CD4-positive, alpha-beta T cell (primary cell): ENCODE data around the gene INSL3. TPM values are rescaled to one million over a fixed set of nuclear protein-coding genes. Genes with fewer than 3 reads are reported as not detected.
A peak's percentile ranks its signal among the peaks of the same experiment; 100 is the strongest.

Experiments
- ATAC-seq: fragments of 200-7000 bp; cut with Tn5 transposase; one replicate; pipeline ENCODE4 v1.10.0; 2022; ENCODE audit warnings: mild to moderate bottlenecking; ENCODE audit not compliant: poor library complexity
- CTCF ChIA-PET: fragments of 350-600 bp; sonication (Branson Sonifier 250); formaldehyde crosslinking; loops from one replicate; lab custom pipeline; 2021; ENCODE audit warnings: antibody characterized with exemption, inconsistent platforms; lab: Charles Lee
- POLR2A ChIA-PET: fragments of 350-600 bp; sonication (Branson Sonifier 250); formaldehyde crosslinking; loops from one replicate; lab custom pipeline; 2021; ENCODE audit warnings: antibody characterized with exemption, inconsistent platforms; lab: Charles Lee
- DNase-seq, 14 experiments: peaks; one replicate each; pipeline ENCODE4 v3.0.0-alpha.2; 2013 to 2020; ENCODE audit warnings: mixed read lengths in 2 of 14
- H3K27ac ChIP-seq, 2 donors: one replicate each; pipeline versions ENCODE4 v1.5.1 to v1.7.0; 2013; ENCODE audit warnings: low read length in 2 of 2, low read depth in 1 of 2, mild to moderate bottlenecking in 1 of 2
- H3K27me3 ChIP-seq, 2 experiments: 1 replicate in 1 of 2; 2 replicates in 1 of 2; pipeline versions ENCODE4 v1.6.1 to v1.7.0; 2013; ENCODE audit warnings: low read length in 2 of 2, control low read depth in 1 of 2, mild to moderate bottlenecking in 1 of 2, moderate library complexity in 1 of 2; ENCODE audit not compliant: insufficient read depth in 2 of 2, control insufficient read depth in 1 of 2
- H3K36me3 ChIP-seq: one replicate; pipeline ENCODE4 v1.6.1; 2013; ENCODE audit warnings: low read length, control low read depth; ENCODE audit not compliant: insufficient read depth
- H3K4me1 ChIP-seq: one replicate; pipeline ENCODE4 v1.6.1; 2013; ENCODE audit warnings: low read length, control low read depth; ENCODE audit not compliant: insufficient read depth
- H3K4me3 ChIP-seq: one replicate; pipeline ENCODE4 v1.5.1; 2013; ENCODE audit warnings: mild to moderate bottlenecking, low read length, moderate library complexity
- H3K9me3 ChIP-seq, 2 experiments: 1 replicate in 1 of 2; 2 replicates in 1 of 2; pipeline versions ENCODE4 v1.6.1 to v1.7.0; 2013; ENCODE audit warnings: low read length in 2 of 2, mild to moderate bottlenecking in 2 of 2, control low read depth in 1 of 2, moderate library complexity in 1 of 2; ENCODE audit not compliant: control insufficient read depth in 1 of 2, insufficient read depth in 1 of 2
- H3K27ac Mint-ChIP-seq: one replicate; pipeline ENCODE4 v1.8.0; 2020; ENCODE audit warnings: mixed read lengths
- H3K27me3 Mint-ChIP-seq: one replicate; pipeline ENCODE4 v1.8.0; 2021; ENCODE audit warnings: mixed read lengths
- H3K36me3 Mint-ChIP-seq: one replicate; pipeline ENCODE4 v1.8.0; 2021; ENCODE audit warnings: low read depth, mixed read lengths
- H3K4me1 Mint-ChIP-seq: one replicate; pipeline ENCODE4 v1.8.0; 2021; ENCODE audit warnings: low read depth, mixed read lengths
- H3K4me3 Mint-ChIP-seq: one replicate; pipeline ENCODE4 v1.8.0; 2020; ENCODE audit warnings: mild to moderate bottlenecking, mixed read lengths
- H3K9me3 Mint-ChIP-seq: one replicate; pipeline ENCODE4 v1.8.0; 2020; ENCODE audit warnings: mixed read lengths
- intact Hi-C, 2 experiments: fragments of 100-400 bp; cut with DNase I in 1 of 2; cut with micrococcal nuclease in 1 of 2; formaldehyde crosslinking; loops; one replicate each; pipeline versions ENCODE4 v1.15.1 to v1.9.0; 2023 to 2025; cut with DNase I, micrococcal nuclease
- total RNA-seq, 174 experiments: library from RNA in 2 of 174; stranded (reverse) in 2 of 174; gene quantifications; one replicate each; pipeline ENCODE4 v1.2.3 and lab custom pipeline; 2021 to 2026
- TF ChIP-seq, protein P1 (sequence below): fragments of 200-600 bp; IDR thresholded peaks from one replicate; pipeline ENCODE4 v1.8.0; 2022; ENCODE audit warnings: antibody characterized with exemption, mild to moderate bottlenecking

Gene INSL3
- total RNA-seq, 2 experiments from 2014 or later, result 7.2 to 7.6 TPM

GRCh38 chr19:17863520-17864182 lies 42.3 kb upstream of the INSL3 start:
- TF ChIP-seq, protein P1, sequence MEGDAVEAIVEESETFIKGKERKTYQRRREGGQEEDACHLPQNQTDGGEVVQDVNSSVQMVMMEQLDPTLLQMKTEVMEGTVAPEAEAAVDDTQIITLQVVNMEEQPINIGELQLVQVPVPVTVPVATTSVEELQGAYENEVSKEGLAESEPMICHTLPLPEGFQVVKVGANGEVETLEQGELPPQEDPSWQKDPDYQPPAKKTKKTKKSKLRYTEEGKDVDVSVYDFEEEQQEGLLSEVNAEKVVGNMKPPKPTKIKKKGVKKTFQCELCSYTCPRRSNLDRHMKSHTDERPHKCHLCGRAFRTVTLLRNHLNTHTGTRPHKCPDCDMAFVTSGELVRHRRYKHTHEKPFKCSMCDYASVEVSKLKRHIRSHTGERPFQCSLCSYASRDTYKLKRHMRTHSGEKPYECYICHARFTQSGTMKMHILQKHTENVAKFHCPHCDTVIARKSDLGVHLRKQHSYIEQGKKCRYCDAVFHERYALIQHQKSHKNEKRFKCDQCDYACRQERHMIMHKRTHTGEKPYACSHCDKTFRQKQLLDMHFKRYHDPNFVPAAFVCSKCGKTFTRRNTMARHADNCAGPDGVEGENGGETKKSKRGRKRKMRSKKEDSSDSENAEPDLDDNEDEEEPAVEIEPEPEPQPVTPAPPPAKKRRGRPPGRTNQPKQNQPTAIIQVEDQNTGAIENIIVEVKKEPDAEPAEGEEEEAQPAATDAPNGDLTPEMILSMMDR, result no peak
- Mint-ChIP-seq H3K4me3 (peak overlapping the region; percentile 49), H3K36me3 (peaks cover 57% of the 10 kb centered on the region), H3K27me3 (no peaks in the 10 kb centered on the region), H3K4me1 (peaks cover 30% of the 10 kb centered on the region), H3K27ac (peak overlapping the region; percentile 42), H3K9me3 (no peaks in the 10 kb centered on the region)
- H3K4me1 ChIP-seq, result peaks cover 28% of the 10 kb centered on the region
- ChIA-PET CTCF (interaction anchor here (3.2 kb wide), 1 partner anchor 69 kb away, joined by 9 read pairs; the partner anchor contains the start of gene CCDC124), POLR2A (interaction anchor here (0.7 to 2.0 kb wide), 2 partner anchors 10 to 69 kb away, joined by 5 to 7 read pairs; partner anchors contain the start of gene CCDC124)
- DNase-seq (no peak), ATAC-seq (no peak)
- H3K27ac ChIP-seq, result no peak overlapping the region
- H3K27me3 ChIP-seq, result no peaks in the 10 kb centered on the region
- no peak overlapping the region for H3K4me3 ChIP-seq
- H3K9me3 ChIP-seq, result no peaks in the 10 kb centered on the region
- H3K36me3 ChIP-seq, result peaks cover 44% of the 10 kb centered on the region
- intact Hi-C loops, result no loop called here

DNA sequence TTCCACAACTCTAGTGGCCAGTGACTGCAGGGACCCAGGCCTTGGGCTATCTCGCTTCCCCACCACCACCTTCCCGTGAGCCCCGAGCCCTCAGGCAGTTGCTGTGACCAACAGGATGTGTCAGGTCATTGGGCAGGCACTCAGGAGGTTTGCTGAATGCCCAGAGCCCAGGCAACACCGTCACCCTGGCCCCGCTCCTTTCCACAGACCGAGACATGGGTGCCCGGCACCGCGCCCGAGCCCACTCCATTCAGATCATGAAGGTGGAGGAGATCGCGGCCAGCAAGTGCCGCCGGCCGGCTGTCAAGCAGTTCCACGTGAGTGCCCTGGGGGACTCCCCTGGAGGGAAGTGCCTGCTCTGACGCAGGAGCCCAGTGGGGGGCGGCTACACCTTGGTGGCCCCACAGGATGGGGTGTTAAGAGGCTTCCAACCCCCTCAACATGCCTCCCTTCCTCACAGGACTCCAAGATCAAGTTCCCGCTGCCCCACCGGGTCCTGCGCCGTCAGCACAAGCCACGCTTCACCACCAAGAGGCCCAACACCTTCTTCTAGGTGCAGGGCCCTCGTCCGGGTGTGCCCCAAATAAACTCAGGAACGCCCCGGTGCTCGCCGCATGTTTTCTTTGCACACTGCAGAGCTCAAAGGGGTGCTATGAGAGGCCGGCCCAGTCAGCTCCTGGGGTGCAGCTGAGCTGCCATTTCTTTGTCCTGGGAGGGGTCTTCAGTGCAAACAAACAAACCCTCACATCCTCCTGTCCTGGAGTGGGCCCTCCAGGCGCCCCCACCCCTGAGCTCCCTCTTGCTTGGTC lies 41.6 kb upstream of the INSL3 start:
- H3K36me3 Mint-ChIP-seq, result peaks cover 57% of the 10 kb centered on the region

More for the DNA sequence above, 41.6 kb upstream of the INSL3 start:
- Histone ChIP-seq H3K4me3 (no peak overlapping the region), H3K27me3 (no peaks in the 10 kb centered on the region), H3K36me3 (peaks cover 44% of the 10 kb centered on the region), H3K9me3 (no peaks in the 10 kb centered on the region), H3K4me1 (peaks cover 28% of the 10 kb centered on the region), H3K27ac (no peak overlapping the region)
- DNase-seq, result no peak
- ATAC-seq, result no peak
- peak overlapping the region; percentile 70 for H3K27ac Mint-ChIP-seq
- no peaks in the 10 kb centered on the region for H3K27me3 Mint-ChIP-seq
- TF ChIP-seq, protein P1, result no peak
- H3K9me3 Mint-ChIP-seq, result no peaks in the 10 kb centered on the region
- POLR2A ChIA-PET, result interaction anchor here (2.0 to 3.8 kb wide), 2 partner anchors 14 to 70 kb away, joined by 7 to 75 read pairs; partner anchors contain the start of genes CCDC124 and JAK3
- CTCF ChIA-PET, result interaction anchor here (3.2 kb wide), 1 partner anchor 70 kb away, joined by 9 read pairs; the partner anchor contains the start of gene CCDC124
- intact Hi-C loops, result loop anchor here in 1 of 2 experiments (1.0 kb wide), 1 partner anchor 9 kb away; no protein-coding TSS in a partner anchor
- peaks cover 30% of the 10 kb centered on the region for H3K4me1 Mint-ChIP-seq
- peak overlapping the region; percentile 74 for H3K4me3 Mint-ChIP-seq
